Stimulated activated effector memory CD8-positive, alpha-beta T cell treated with anti-CD3 and anti-CD28 coated beads, Interleukin-12 subunit alpha, Interleukin-12 subunit beta, amount 100 ng/mL, for 72 hours (primary cell): ENCODE results near the gene NR5A1.
A peak's percentile ranks its signal among the peaks of the same experiment; 100 is the strongest.

Experiments used
- ATAC-seq: fragments of 150-1000 bp; cut with Tn5 transposase; 2 replicates; pipeline ENCODE4 v1.10.0; 2021
- DNase-seq, 2 donors: peaks; one replicate each; pipeline ENCODE4 v3.0.0; 2021 to 2022; ENCODE audit warnings: low spot score in 2 of 2
- H3K27ac Mint-ChIP-seq: one replicate; pipeline ENCODE4 v1.8.0; 2022; ENCODE audit warnings: mild to moderate bottlenecking, mixed read lengths
- H3K36me3 Mint-ChIP-seq: one replicate; pipeline ENCODE4 v1.8.0; 2022; ENCODE audit warnings: mild to moderate bottlenecking, mixed read lengths
- H3K4me1 Mint-ChIP-seq: one replicate; pipeline ENCODE4 v1.8.0; 2022; ENCODE audit warnings: mixed read lengths
- H3K4me3 Mint-ChIP-seq: one replicate; pipeline ENCODE4 v1.8.0; 2022; ENCODE audit warnings: mild to moderate bottlenecking, mixed read lengths
- H3K9me3 Mint-ChIP-seq: one replicate; pipeline ENCODE4 v1.8.0; 2022; ENCODE audit warnings: mixed read lengths

The NR5A1 gene

DNA sequence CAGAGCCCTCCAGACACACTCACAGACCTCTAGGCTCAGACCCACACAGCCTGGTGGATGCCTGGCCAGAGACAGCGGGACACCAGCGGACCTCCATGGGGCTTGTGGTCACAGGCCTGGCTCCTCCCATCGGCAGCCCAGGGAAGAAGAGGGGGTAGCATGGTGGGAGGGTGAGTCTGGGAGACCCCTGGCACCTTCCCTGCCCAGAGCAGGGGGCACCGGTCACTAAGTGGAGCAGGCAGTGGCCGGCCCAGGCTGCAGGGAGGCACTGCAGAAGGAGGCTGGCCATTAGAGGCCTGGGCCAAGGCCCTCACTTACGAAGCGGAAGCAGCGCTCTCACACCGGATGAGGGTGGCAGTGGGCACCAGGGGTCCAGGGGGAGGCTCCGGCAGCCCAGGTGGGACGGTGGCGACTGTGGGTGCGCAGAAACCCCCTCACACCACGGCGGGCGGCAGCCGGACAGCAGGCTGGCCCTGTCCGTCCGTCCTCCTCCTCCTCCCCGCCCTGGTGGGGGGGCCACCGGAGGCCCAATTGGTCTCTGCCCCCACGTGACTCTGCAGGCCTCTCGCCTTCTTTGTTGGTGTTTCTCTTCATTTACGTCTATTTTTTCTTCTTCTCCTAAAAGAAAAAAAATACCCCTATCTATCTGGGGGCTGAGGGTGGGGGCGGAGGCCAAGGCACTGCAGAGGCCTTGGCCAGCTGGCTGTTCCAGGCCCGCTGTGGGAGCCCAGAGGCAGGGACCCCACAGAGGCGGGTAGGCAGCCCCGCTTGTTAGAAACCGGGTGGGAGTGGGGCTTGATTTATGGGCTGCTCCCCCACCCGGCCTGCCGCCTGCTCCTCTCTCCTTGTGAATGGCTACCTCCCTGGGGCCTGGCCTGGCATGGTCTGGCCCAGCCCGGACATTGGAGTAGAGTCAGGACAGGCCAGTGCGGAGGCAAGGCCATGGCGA lies at the start of gene NR5A1:
TSS of gene NR5A1 (minus strand) at position 469 of the 949 bp plus-strand sequence. CDS start 4,004 bp downstream, outside the sequence.
- Mint-ChIP-seq H3K36me3 (no peaks in the 10 kb centered on the region), H3K27ac (no peak within 1 kb of the TSS), H3K9me3 (no peaks in the 10 kb centered on the region), H3K4me3 (no peak within 1 kb of the TSS), H3K4me1 (peaks cover 8% of the 10 kb centered on the region)
- no peak for ATAC-seq
- DNase-seq, result no peak

DNA sequence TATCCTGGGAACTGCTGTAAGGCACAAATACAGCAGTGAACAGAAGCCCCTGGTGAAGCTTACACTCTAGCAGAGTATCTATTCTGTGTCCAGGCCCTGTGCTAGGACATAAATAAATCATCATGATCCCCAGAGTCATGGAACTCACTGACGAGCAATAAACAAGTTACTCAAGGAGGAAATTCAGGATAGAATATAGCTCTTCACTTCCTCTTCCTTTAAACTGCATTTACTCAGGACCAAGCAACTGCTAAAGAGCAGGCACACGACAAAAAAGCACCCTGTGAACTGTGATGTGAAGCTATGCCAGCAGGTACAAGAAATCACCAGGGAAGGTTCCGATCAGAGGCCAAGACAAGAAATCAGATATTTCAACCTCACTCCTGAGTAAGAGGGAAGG lies 47.8 kb upstream of the NR5A1 start:
- H3K36me3 Mint-ChIP-seq, result no peaks in the 10 kb centered on the region
- DNase-seq, result no peak
- no peaks in the 10 kb centered on the region for H3K9me3 Mint-ChIP-seq
- no peaks in the 10 kb centered on the region for H3K4me1 Mint-ChIP-seq
- no peak overlapping the region for H3K4me3 Mint-ChIP-seq
- H3K27ac Mint-ChIP-seq, result no peak overlapping the region
- no peak for ATAC-seq

GRCh38 chr9:124553738-124554137 lies 46.5 kb upstream of the NR5A1 start:
- no peak overlapping the region for H3K4me3 Mint-ChIP-seq
- no peaks in the 10 kb centered on the region for H3K9me3 Mint-ChIP-seq
- H3K4me1 Mint-ChIP-seq, result no peaks in the 10 kb centered on the region
- ATAC-seq, result no peak
- no peak overlapping the region for H3K27ac Mint-ChIP-seq
- no peaks in the 10 kb centered on the region for H3K36me3 Mint-ChIP-seq
- no peak for DNase-seq

GRCh38 chr9:124552273-124552605 lies 45.0 kb upstream of the NR5A1 start:
- Mint-ChIP-seq H3K36me3 (no peaks in the 10 kb centered on the region), H3K9me3 (no peaks in the 10 kb centered on the region), H3K4me1 (no peaks in the 10 kb centered on the region), H3K4me3 (no peak overlapping the region), H3K27ac (no peak overlapping the region)
- DNase-seq (peak in 1 of 2 donors; percentile 51), ATAC-seq (no peak)

DNA sequence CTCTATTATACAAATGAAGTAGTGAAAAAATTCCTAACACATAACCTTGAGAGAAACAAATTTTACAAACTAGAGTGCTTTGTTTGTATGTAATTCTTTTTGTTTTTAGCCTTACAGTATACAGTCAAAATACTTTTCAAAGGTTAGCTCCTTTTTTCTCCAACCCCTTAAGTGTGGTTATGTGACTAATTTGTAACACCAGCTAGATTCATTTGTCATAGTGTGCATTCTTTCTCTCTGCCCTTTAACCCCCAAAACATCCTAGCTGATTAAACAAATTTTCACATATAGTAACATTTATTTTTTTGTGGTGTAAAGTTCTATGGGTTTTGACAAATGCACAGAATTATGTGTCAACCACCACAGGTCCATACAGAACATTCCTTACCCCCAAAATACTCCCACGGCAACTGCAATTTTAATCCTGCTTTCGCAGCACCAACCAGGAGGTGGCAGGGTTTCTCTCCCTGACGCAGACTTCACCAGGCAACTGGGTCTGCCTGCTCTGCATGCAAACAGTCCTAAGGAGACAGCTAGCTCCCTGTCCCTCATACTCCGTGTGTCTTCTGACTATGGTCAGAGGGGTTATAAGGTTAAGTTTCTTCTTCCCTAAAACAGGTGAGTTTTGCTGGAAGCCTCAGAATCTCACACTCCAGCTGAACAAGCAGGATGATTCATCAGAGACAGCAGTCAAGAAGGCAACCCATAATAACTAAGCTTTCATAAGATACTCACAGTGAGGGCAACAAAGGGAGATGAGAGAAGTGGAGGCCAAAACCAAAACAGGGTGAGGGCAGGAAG lies 44.5 kb upstream of the NR5A1 start:
- Mint-ChIP-seq H3K9me3 (no peaks in the 10 kb centered on the region), H3K4me1 (no peaks in the 10 kb centered on the region), H3K4me3 (no peak overlapping the region), H3K36me3 (no peaks in the 10 kb centered on the region), H3K27ac (no peak overlapping the region)
- DNase-seq, result peak in 1 of 2 donors; percentile 68
- peak; percentile 85 for ATAC-seq

DNA sequence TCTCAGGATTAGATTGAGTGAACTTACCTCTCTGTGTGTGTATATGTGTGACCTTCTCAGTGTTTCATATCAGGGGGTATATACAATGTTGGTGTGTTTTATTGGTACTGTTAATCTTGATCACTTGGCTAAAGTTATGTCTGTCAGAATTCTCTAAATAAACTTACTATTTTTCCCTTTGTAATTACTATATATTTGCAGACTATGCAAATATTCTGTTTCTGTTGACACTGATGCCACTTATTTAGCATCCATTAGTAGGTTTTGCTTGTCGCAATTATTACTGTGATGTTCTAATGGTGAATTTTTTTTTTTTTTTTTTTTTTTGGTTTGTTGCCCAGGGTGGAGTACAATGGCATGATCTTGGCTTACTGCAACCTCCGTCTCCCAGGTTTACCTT lies 42.9 kb upstream of the NR5A1 start:
- ATAC-seq (no peak), DNase-seq (no peak)
- Mint-ChIP-seq H3K36me3 (no peaks in the 10 kb centered on the region), H3K4me1 (no peaks in the 10 kb centered on the region), H3K4me3 (no peak overlapping the region), H3K27ac (no peak overlapping the region), H3K9me3 (no peaks in the 10 kb centered on the region)

DNA sequence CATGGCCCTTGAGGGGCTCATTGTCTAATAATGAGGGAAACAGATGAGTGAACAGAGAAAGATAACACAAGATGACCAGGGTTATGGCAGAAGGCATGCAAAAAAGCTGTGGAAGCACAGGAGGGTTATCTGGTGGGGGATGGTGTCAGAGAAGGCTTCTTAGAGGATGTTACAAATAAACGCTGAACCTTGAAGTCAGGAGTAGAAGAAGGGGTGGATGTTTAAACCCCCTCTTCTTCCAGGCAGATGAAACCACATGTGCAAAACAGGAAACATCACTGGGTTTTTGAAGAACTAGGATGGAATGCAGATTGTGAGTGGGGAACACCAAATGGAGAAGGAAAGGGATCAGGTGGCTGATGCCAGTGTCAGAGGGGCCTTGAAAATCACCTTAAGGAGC lies 41.8 kb upstream of the NR5A1 start:
- H3K4me3 Mint-ChIP-seq, result no peak overlapping the region
- H3K9me3 Mint-ChIP-seq, result no peaks in the 10 kb centered on the region
- DNase-seq (no peak), ATAC-seq (no peak)
- H3K36me3 Mint-ChIP-seq, result no peaks in the 10 kb centered on the region
- H3K4me1 Mint-ChIP-seq, result no peaks in the 10 kb centered on the region
- H3K27ac Mint-ChIP-seq, result no peak overlapping the region

DNA sequence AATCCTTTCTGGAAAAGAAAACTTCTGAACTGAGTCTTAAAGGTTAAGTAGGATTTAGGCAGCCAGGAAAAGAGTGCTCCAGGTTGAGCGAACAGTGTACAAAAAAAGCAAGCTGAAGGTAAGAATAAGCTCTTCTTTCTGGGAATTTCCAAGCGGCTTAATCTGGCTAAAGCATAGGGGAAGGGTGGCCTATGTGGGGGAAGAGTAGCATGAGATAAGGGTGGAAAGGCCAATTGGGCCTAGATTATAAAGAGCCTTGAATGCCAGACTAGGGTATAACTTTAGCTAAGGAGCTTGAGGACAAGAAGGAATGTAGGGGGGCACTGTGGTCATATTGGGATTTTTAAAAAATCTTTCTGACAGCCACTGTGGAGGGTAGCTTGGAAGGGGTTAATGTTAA lies 37.3 kb upstream of the NR5A1 start:
- Mint-ChIP-seq H3K36me3 (no peaks in the 10 kb centered on the region), H3K4me3 (no peak overlapping the region), H3K27ac (no peak overlapping the region), H3K4me1 (no peaks in the 10 kb centered on the region), H3K9me3 (no peaks in the 10 kb centered on the region)
- ATAC-seq (no peak), DNase-seq (no peak)

DNA sequence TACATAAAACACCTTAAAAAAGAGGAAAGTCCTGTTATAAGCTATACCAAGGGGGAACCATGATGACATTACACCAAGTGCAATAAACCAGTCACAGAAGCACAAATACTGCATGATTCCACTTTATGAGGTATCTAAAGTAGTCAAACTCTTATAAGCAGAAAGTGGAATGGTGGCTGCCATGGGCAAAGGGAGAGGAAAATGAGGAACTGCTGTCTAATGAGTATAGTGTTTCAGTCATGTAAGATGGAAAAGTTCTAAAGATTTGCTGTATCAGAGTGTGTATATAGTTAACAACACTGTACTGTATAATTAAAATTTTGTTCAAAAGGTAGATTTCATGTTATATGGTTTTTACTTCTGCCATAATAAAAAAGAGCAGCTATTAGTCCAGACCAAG lies 34.6 kb upstream of the NR5A1 start:
- H3K4me1 Mint-ChIP-seq, result no peaks in the 10 kb centered on the region
- no peak overlapping the region for H3K27ac Mint-ChIP-seq
- H3K9me3 Mint-ChIP-seq, result no peaks in the 10 kb centered on the region
- no peaks in the 10 kb centered on the region for H3K36me3 Mint-ChIP-seq
- DNase-seq, result no peak
- no peak for ATAC-seq
- no peak overlapping the region for H3K4me3 Mint-ChIP-seq

DNA sequence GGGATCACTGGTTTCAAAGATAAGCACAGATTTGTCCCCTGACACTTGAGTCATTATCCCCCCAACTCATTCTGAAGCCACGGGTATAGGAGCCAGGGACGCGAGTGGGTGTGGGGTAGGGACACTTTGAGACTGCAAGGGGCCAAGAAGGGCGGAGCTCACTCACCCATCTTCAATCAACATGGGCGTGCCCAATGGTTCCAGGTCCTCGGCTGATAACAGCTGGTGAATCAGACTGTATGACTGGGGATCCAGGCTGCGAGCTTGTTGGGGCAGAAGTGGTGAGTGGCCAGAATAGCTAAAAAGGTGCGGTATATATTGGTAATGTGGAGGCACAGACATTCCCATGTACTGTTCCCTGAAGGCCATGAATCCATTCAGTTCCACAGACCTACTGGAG lies 30.7 kb upstream of the NR5A1 start:
- Mint-ChIP-seq H3K4me1 (no peaks in the 10 kb centered on the region), H3K9me3 (no peaks in the 10 kb centered on the region), H3K4me3 (no peak overlapping the region), H3K36me3 (no peaks in the 10 kb centered on the region), H3K27ac (no peak overlapping the region)
- ATAC-seq (no peak), DNase-seq (no peak)

GRCh38 chr9:124535846-124536245 lies 28.6 kb upstream of the NR5A1 start:
- Mint-ChIP-seq H3K4me1 (no peaks in the 10 kb centered on the region), H3K36me3 (no peaks in the 10 kb centered on the region), H3K27ac (no peak overlapping the region), H3K9me3 (no peaks in the 10 kb centered on the region), H3K4me3 (no peak overlapping the region)
- ATAC-seq (no peak), DNase-seq (no peak)

DNA sequence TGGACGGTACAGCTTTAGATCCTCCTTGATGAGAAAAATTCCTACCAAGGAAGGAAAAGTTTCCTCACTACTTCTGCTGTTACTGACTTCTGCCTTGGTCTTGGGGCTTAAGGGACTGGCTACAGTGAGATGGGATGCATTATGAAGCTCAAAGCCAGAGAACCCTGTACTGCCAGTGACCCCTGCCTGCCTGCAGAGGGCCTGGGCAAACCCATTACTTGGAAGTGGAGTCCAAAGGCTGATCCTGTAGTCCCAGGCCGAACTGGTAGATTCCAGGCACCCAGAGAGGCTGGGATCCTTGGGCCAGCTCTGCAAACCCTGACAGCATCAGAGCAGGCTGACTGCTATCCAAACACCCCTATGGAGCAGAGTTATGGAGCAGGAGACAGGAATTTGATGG lies 25.7 kb upstream of the NR5A1 start:
- Mint-ChIP-seq H3K9me3 (no peaks in the 10 kb centered on the region), H3K27ac (no peak overlapping the region), H3K4me3 (no peak overlapping the region), H3K4me1 (no peaks in the 10 kb centered on the region), H3K36me3 (no peaks in the 10 kb centered on the region)
- ATAC-seq (no peak), DNase-seq (no peak)

DNA sequence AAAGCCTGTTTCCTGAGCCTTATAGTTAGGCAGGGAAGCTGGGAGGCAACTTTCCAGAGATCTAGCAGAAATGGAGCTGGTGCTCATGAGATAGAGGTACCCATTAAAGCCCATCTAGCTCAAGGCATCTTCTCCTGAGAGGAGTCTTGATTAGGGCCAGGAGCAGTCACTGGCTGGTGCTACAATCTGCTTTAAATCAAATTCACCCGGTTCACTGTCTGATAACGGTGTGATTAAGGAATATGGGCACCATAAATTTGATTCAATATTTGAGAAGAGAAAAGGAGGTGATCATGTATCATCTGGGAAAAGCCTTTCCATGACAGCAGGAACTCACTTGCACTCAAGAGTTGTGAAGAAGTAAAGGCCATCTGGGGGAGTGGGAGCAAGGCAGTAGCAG lies 23.9 kb upstream of the NR5A1 start:
- H3K9me3 Mint-ChIP-seq, result no peaks in the 10 kb centered on the region
- no peaks in the 10 kb centered on the region for H3K4me1 Mint-ChIP-seq
- ATAC-seq (no peak), DNase-seq (no peak)
- H3K36me3 Mint-ChIP-seq, result no peaks in the 10 kb centered on the region
- no peak overlapping the region for H3K4me3 Mint-ChIP-seq
- H3K27ac Mint-ChIP-seq, result no peak overlapping the region

DNA sequence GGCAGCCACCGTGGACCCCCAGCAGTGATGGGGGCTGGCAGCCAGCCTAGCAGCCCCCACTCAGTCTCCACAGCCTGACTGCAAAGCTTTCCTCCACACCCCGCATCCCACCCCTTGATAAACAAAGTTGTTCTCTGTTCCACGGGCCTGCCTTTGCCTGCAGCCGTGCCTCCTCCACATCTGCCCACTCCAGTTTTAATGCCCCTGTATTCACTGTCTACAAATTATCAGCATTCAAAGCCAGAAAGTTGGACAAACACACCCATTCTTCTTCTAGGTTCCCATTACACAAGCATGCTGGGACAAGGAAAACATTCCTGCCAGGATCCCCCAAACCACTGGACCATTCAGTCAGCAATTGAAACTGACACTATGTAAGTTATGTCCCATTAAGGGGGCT lies 23.0 kb upstream of the NR5A1 start:
- H3K9me3 Mint-ChIP-seq, result no peaks in the 10 kb centered on the region
- ATAC-seq (no peak), DNase-seq (no peak)
- no peaks in the 10 kb centered on the region for H3K36me3 Mint-ChIP-seq
- no peaks in the 10 kb centered on the region for H3K4me1 Mint-ChIP-seq
- H3K27ac Mint-ChIP-seq, result no peak overlapping the region
- H3K4me3 Mint-ChIP-seq, result no peak overlapping the region

DNA sequence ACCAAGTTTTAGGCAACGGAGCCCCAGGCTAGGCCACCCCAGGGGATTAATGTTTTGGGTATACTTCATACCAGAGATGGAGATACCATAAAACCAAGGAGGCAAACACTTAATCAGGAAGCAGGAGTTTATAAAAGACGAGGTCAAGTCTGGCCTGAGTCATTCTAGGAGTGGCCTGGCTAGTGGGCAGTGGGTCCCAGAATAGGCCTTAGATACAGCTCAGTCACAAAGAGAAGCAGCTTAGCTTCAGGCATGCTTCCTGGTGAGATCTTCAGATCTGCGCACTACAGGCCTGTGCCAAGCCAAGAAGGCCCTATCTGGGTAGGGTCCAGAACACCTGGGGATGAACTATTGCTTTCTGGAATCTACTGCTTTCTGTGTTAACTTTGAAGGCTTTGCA lies 20.6 kb upstream of the NR5A1 start:
- no peak overlapping the region for H3K27ac Mint-ChIP-seq
- DNase-seq, result no peak
- H3K9me3 Mint-ChIP-seq, result no peaks in the 10 kb centered on the region
- no peaks in the 10 kb centered on the region for H3K36me3 Mint-ChIP-seq
- no peak for ATAC-seq
- H3K4me1 Mint-ChIP-seq, result no peaks in the 10 kb centered on the region
- no peak overlapping the region for H3K4me3 Mint-ChIP-seq

GRCh38 chr9:124526174-124526573 lies 19.0 kb upstream of the NR5A1 start:
- H3K9me3 Mint-ChIP-seq, result no peaks in the 10 kb centered on the region
- DNase-seq (no peak), ATAC-seq (no peak)
- no peak overlapping the region for H3K27ac Mint-ChIP-seq
- no peaks in the 10 kb centered on the region for H3K4me1 Mint-ChIP-seq
- H3K36me3 Mint-ChIP-seq, result no peaks in the 10 kb centered on the region
- H3K4me3 Mint-ChIP-seq, result no peak overlapping the region
